ENCODE measurements around the gene LRRC74B.
"Not testable (repeated sequence)": the region's sequence is repeated elsewhere in the genome, so short reads cannot be mapped to it uniquely, and the experiment has no call there.

The LRRC74B gene

DNA sequence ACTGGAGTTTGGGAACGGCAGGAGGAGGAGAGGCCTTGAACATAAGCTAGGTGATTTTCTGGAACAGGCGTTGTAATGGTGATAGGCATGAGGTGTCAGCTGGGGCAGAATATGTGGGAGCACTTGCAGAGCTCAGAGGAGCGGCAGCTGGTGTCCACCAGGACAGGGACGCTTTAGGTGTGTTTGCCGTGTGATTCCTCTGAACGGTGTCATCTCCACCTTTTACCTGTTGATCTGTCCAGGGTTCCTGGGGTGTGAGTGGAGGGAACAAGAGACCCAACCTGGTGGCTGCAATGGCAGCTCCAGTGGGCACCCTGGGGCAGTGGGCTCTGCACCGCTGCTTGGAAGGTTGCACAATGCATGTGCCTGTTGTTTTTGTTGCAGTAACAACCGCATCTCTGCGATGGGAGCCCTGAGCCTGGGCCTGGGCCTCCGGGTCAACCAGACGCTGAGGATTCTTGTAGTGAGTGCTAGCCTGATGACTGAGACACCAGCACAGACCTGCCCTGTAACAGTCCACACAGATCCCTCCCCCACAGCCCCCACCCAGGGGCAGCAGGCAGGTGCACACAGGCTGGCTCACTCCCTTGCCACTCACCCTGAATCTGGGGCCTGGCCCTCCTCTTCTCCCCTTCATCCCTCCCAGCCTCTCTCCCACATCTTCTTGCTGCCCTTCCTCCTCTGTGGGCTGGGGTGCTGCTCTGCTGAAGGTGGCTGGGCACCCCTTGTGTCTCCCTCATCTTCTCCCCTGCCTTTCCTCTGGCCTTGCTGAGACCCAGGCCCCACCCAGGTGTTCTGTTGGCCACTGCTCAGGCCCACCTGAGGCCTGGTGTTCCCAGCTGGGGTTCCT lies 9.2 kb downstream of the LRRC74B start:
- H3K4me1 ChIP-seq (ENCODE audit: insufficient read depth, insufficient read length) = peaks cover 12% of the 10 kb centered on the region
- DNase-seq (ENCODE audit: low read depth, low spot score) = no peak

DNA sequence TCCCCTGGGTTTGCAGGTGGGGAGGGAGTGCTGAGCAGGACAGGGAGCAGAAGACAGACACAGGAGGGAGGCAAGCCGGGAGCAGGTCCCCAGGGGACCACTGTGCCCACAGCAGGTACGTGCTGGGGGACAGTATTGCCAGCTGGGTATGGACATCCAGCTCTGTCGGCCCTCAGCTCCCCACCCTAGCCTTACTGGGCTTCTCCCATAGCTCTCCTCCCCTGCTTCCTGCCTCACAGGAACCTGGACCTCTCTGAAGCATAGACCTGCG lies 9.8 kb downstream of the LRRC74B start:
- Histone ChIP-seq H3K4me3 (ENCODE audit: insufficient read length, low read depth) (no peak overlapping the region), H3K9ac (ENCODE audit: insufficient read length, low read depth) (peak overlapping the region; percentile 17)

More for the DNA sequence above, 9.2 kb downstream of the LRRC74B start:
- Histone ChIP-seq H3K4me3 (ENCODE audit: insufficient read length, low read depth) (no peak overlapping the region), H3K36me3 (ENCODE audit: insufficient read depth, insufficient read length, low read length) (no peaks in the 10 kb centered on the region), H3K9me3 (ENCODE audit: insufficient read depth, low read length) (no peaks in the 10 kb centered on the region), H3K27me3 (ENCODE audit: insufficient read depth, insufficient read length) (no peaks in the 10 kb centered on the region), H3K9ac (ENCODE audit: insufficient read length, low read depth) (no peak overlapping the region)
- TF ChIP-seq SUZ12 (IDR thresholded peaks at IDR 0.05; ENCODE audit: extremely low read depth, insufficient read depth, insufficient read length) = no peak
- TF ChIP-seq YY1 (IDR thresholded peaks at IDR 0.05; ENCODE audit: insufficient read depth, insufficient read length) = no peak
- no peak for TF ChIP-seq ZNF274 (IDR thresholded peaks at IDR 0.05; ENCODE audit: low read depth, low read length)

DNA sequence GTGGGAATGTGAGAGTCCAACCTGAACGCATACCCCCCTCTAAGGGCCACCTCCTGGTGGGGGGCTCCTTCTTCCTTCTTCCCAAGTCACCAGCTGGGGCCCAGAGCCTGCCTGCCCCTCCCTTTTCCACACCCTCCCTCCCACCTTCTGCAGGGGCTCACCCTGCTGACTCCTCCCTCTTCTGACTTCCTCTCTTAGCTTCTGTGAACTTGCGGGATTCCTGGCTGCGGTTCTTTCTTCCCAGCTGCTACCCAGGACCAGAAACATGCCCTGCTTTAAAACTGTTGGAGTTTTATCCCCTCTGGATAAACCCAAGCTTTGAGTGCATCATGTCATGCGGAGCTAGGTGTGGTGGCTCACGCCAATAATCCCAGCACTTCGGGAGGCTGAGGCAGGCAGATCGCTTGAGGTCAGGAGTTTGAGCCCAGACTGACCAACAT lies 10.2 kb downstream of the LRRC74B start:
- no peak for TF ChIP-seq SUZ12 (IDR thresholded peaks at IDR 0.05; ENCODE audit: extremely low read depth, insufficient read depth, insufficient read length)
- TF ChIP-seq ZNF274 (IDR thresholded peaks at IDR 0.05; ENCODE audit: low read depth, low read length) = no peak
- TF ChIP-seq YY1 (IDR thresholded peaks at IDR 0.05; ENCODE audit: insufficient read depth, insufficient read length) = no peak

More for the DNA sequence above, 9.8 kb downstream of the LRRC74B start:
- TF ChIP-seq YY1 (IDR thresholded peaks at IDR 0.05; ENCODE audit: insufficient read depth, insufficient read length) = no peak
- no peak for TF ChIP-seq ZNF274 (IDR thresholded peaks at IDR 0.05; ENCODE audit: low read depth, low read length)
- TF ChIP-seq SUZ12 (IDR thresholded peaks at IDR 0.05; ENCODE audit: extremely low read depth, insufficient read depth, insufficient read length) = no peak
- Histone ChIP-seq H3K27me3 (ENCODE audit: insufficient read depth, insufficient read length) (no peaks in the 10 kb centered on the region), H3K4me1 (ENCODE audit: insufficient read depth, insufficient read length) (peaks cover 12% of the 10 kb centered on the region), H3K36me3 (ENCODE audit: insufficient read depth, insufficient read length, low read length) (no peaks in the 10 kb centered on the region), H3K9me3 (ENCODE audit: insufficient read depth, low read length) (no peaks in the 10 kb centered on the region)
- no peak for DNase-seq (ENCODE audit: low read depth, low spot score)

DNA sequence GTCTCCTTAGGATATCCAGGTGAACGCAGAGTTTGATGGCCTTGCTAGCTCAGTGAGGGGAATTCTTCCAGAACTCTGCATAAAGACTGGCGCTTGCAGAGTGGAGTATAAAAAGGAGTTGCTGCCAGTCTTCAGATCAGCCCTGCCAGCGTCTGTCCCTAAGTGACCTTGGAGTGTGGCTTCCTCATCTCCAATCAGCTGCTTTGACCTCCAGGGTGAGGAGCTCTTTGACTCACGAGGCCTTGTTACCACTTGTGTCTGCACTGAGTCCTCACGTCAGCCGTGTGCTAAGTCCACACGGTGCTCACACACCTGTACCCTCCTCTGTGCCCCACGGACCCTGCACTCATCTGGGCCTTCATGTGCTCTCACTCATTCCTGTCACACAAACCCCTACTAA lies 14.6 kb downstream of the LRRC74B start:
- not testable (repeated sequence) for H3K9ac ChIP-seq (ENCODE audit: insufficient read length, low read depth); H3K9me3 ChIP-seq (ENCODE audit: insufficient read depth, low read length); H3K4me1 ChIP-seq (ENCODE audit: insufficient read depth, insufficient read length); H3K36me3 ChIP-seq (ENCODE audit: insufficient read depth, insufficient read length, low read length); DNase-seq (ENCODE audit: low read depth, low spot score); H3K27me3 ChIP-seq (ENCODE audit: insufficient read depth, insufficient read length); H3K4me3 ChIP-seq (ENCODE audit: insufficient read length, low read depth)

More for the DNA sequence above, 10.2 kb downstream of the LRRC74B start:
- no peaks in the 10 kb centered on the region for H3K27me3 ChIP-seq (ENCODE audit: insufficient read depth, insufficient read length)
- no peak overlapping the region for H3K4me3 ChIP-seq (ENCODE audit: insufficient read length, low read depth)
- H3K4me1 ChIP-seq (ENCODE audit: insufficient read depth, insufficient read length) = peaks cover 12% of the 10 kb centered on the region
- H3K36me3 ChIP-seq (ENCODE audit: insufficient read depth, insufficient read length, low read length) = no peaks in the 10 kb centered on the region
- H3K9me3 ChIP-seq (ENCODE audit: insufficient read depth, low read length) = no peaks in the 10 kb centered on the region
- no peak overlapping the region for H3K9ac ChIP-seq (ENCODE audit: insufficient read length, low read depth)
- DNase-seq (ENCODE audit: low read depth, low spot score) = peak; percentile 22

DNA sequence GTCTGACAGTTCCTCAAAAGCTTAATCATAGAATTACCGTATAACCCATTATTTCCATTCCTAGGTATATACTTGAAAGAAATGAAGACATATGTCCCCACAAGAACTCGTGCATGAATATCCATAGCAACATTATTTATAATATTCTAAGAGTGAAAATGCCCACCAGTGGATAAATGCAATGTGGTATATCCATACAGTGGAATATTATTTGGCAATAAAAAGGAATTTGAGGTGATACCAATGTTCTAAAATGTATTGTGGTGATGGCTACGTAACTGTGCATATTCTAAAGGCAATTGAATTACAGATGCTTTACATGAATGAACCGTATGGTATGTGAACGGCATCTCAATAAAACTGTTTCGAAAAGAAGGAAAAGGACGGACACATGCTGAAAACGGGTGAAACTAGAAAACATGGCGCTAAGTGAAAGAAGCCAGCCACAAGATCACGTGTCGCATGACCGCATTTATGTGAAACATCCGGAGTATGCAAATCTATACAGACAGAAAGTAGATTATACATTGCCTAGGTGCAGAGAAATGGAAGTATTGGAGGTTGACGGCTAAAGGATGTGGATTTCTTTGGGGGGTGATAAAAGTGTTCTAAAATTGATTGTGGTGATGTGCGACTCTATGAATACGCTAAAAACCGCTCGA lies 16.0 kb downstream of the LRRC74B start:
- not testable (repeated sequence) for H3K4me1 ChIP-seq (ENCODE audit: insufficient read depth, insufficient read length); H3K27me3 ChIP-seq (ENCODE audit: insufficient read depth, insufficient read length); H3K9ac ChIP-seq (ENCODE audit: insufficient read length, low read depth); H3K36me3 ChIP-seq (ENCODE audit: insufficient read depth, insufficient read length, low read length); DNase-seq (ENCODE audit: low read depth, low spot score); H3K4me3 ChIP-seq (ENCODE audit: insufficient read length, low read depth); H3K9me3 ChIP-seq (ENCODE audit: insufficient read depth, low read length)

DNA sequence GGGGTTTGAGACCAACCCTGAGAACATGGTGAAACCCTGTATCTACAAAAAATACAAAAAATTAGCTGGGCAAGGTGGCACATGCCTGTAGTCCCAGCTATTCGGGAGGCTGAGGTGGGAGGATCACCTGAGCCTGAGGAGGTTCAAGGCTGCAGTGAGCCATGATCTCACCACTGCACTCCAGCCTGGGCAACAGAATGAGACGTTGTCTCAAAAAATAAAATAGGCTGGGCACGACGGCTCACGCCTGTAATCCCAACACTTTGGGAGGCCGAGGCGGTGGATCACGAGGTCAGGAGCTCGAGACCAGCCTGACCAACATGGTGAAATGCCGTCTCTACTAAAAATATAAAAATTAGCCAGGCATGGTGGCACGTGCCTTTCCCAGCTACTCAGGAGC lies 18.7 kb downstream of the LRRC74B start:
- not testable (repeated sequence) for H3K27me3 ChIP-seq (ENCODE audit: insufficient read depth, insufficient read length); H3K9me3 ChIP-seq (ENCODE audit: insufficient read depth, low read length); DNase-seq (ENCODE audit: low read depth, low spot score)

DNA sequence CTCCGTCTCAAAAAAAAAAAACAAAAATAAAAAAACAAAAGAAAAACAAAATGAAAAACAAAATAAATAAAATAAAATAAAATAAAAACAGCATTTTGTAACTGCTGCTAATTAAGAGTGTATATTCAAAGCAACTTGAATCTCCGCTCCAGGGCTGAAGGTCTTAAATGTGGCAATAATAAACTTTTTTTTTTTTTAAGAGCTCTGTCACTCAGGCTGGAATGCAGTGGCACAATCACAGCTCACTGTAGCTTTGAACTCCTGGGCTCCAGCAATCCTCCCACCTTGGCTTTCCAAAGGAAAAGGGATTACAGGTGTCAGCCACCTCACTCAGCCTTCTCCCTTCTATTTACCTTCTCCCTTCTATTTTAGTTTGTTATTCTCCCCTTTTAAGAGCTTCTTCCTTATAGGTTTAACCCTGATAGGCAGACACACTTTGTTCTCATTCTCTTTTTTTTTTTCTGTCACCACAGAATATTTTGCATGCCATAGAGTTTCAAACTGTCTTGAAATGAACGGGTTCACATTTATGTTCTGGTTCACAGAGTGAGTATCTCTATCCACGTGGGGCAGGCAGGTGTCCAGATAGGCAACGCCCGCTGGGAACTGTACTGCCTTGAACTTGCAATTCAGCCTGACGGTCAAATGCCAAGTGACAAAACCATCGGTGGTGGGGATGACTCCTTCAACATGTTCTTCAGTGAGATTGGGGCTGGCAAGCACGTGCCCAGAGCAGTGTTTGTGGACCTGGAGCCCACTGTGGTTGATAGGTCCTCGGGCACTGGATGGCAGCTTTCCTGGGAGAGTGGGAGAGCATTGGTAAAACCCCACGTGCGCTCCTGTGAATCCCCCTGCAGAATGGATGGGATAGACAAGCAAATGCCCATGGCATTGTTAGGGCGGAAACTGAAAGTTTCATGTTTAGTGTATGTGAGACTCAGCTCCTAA lies 19.4 kb downstream of the LRRC74B start:
- H3K27me3 ChIP-seq (ENCODE audit: insufficient read depth, insufficient read length) = no peaks in the 10 kb centered on the region
- no peak overlapping the region for H3K4me3 ChIP-seq (ENCODE audit: insufficient read length, low read depth)
- no peaks in the 10 kb centered on the region for H3K36me3 ChIP-seq (ENCODE audit: insufficient read depth, insufficient read length, low read length)
- no peaks in the 10 kb centered on the region for H3K4me1 ChIP-seq (ENCODE audit: insufficient read depth, insufficient read length)
- TF ChIP-seq ZNF274 (IDR thresholded peaks at IDR 0.05; ENCODE audit: low read depth, low read length) (no peak), YY1 (IDR thresholded peaks at IDR 0.05; ENCODE audit: insufficient read depth, insufficient read length) (no peak), SUZ12 (IDR thresholded peaks at IDR 0.05; ENCODE audit: extremely low read depth, insufficient read depth, insufficient read length) (no peak)
- H3K9ac ChIP-seq (ENCODE audit: insufficient read length, low read depth) = no peak overlapping the region
- no peaks in the 10 kb centered on the region for H3K9me3 ChIP-seq (ENCODE audit: insufficient read depth, low read length)
- no peak for DNase-seq (ENCODE audit: low read depth, low spot score)

More for the DNA sequence above, 18.7 kb downstream of the LRRC74B start:
- not testable (repeated sequence) for H3K4me3 ChIP-seq (ENCODE audit: insufficient read length, low read depth); H3K9ac ChIP-seq (ENCODE audit: insufficient read length, low read depth); H3K36me3 ChIP-seq (ENCODE audit: insufficient read depth, insufficient read length, low read length); H3K4me1 ChIP-seq (ENCODE audit: insufficient read depth, insufficient read length)
